Right lobe of liver (tissue), 4 donors: ENCODE results near the gene SLC5A2.

Experiments used
- POLR2A ChIP-seq: fragments of 450-650 bp; IDR thresholded peaks from one replicate; pipeline ENCODE4 v1.6.1; 2017; ENCODE audit warnings: antibody characterized with exemption, mild to moderate bottlenecking
- TF ChIP-seq, protein P1 (sequence below), 4 donors: fragments of 200-600 bp in 3 of 4; fragments of 450-650 bp in 1 of 4; IDR thresholded peaks; one replicate each; pipeline versions ENCODE4 v1.5.1 to v1.8.0; 2016 to 2022; ENCODE audit warnings: antibody characterized with exemption in 4 of 4, mild to moderate bottlenecking in 2 of 4
- donor health status: DM: no; HTN: no; CAD: no.
- donor health status: DM: no; HTN: no; CAD: no.
- donor health status: DM: no; HTN: yes; CAD: no.

DNA sequence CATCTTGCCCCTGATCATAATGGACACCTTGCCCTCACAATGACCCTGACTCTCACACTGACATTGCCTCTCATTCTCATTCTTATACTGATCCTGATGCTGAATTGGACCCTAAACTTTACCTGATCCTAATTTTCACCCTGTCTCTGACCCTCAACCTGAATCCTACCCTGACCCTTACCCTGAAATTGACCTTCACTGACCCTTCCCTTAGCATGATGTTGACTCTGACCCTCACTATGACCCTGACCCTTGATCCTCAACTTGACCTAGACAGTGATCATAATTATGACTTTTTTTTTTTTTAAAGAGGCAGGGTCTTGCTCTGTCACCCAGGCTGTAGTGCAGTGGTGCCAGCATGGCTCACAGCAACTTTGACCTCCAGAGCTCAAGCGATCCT is 48.2 kb downstream of the SLC5A2 start:
- no peak for TF ChIP-seq POLR2A
- TF ChIP-seq, protein P1, sequence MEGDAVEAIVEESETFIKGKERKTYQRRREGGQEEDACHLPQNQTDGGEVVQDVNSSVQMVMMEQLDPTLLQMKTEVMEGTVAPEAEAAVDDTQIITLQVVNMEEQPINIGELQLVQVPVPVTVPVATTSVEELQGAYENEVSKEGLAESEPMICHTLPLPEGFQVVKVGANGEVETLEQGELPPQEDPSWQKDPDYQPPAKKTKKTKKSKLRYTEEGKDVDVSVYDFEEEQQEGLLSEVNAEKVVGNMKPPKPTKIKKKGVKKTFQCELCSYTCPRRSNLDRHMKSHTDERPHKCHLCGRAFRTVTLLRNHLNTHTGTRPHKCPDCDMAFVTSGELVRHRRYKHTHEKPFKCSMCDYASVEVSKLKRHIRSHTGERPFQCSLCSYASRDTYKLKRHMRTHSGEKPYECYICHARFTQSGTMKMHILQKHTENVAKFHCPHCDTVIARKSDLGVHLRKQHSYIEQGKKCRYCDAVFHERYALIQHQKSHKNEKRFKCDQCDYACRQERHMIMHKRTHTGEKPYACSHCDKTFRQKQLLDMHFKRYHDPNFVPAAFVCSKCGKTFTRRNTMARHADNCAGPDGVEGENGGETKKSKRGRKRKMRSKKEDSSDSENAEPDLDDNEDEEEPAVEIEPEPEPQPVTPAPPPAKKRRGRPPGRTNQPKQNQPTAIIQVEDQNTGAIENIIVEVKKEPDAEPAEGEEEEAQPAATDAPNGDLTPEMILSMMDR (IDR thresholded peaks at IDR 0.05): no peak
